Stimulated activated CD8-positive, alpha-beta memory T cell treated with anti-CD3 and anti-CD28 coated beads, Interleukin-15, amount 100 ng/mL, for 24 hours (primary cell): ENCODE results near the gene FOLR2.
"Not testable (repeated sequence)": the region's sequence is repeated elsewhere in the genome, so short reads cannot be mapped to it uniquely, and the experiment has no call there.

Experiments used
- DNase-seq: peaks from one replicate; pipeline ENCODE4 v3.0.0-alpha.2; 2020; ENCODE audit warnings: low read depth

FOLR2 gene

GRCh38 chr11:72242141-72242540 lies 25.5 kb downstream of the FOLR2 start:
- no peak for DNase-seq

GRCh38 chr11:72243173-72244059 lies 26.8 kb downstream of the FOLR2 start:
- no peak for DNase-seq

- DNase-seq, result no peak
These were observed 27.4 kb downstream of the FOLR2 start, which contains the start of gene PHOX2A for GRCh38 chr11:72244060-72244360. PHOX2A (minus strand) TSS chr11:72244176; CDS start chr11:72244004, 172 bp downstream.

GRCh38 chr11:72244361-72245262 lies 28.0 kb downstream of the FOLR2 start:
- no peak for DNase-seq

GRCh38 chr11:72245263-72245816 lies 28.7 kb downstream of the FOLR2 start:
- DNase-seq, result no peak

GRCh38 chr11:72247584-72247983 lies 31.0 kb downstream of the FOLR2 start:
- DNase-seq, result no peak

GRCh38 chr11:72249961-72250360 lies 33.4 kb downstream of the FOLR2 start:
- DNase-seq, result no peak

- DNase-seq, result no peak
These were observed 34.3 kb downstream of the FOLR2 start for GRCh38 chr11:72250661-72251464.

GRCh38 chr11:72251614-72252013 lies 35.0 kb downstream of the FOLR2 start:
- no peak for DNase-seq

- DNase-seq, result no peak
These were observed 36.8 kb downstream of the FOLR2 start for GRCh38 chr11:72253392-72253791.

- no peak for DNase-seq
These were observed 37.9 kb downstream of the FOLR2 start for GRCh38 chr11:72254299-72254993.

- DNase-seq, result no peak
These were observed 41.0 kb downstream of the FOLR2 start for GRCh38 chr11:72257570-72257969.

- no peak for DNase-seq
These were observed 42.9 kb downstream of the FOLR2 start for GRCh38 chr11:72259490-72259889.

- DNase-seq, result no peak
These were observed 44.0 kb downstream of the FOLR2 start for GRCh38 chr11:72260574-72260973.

GRCh38 chr11:72263361-72263760 lies 46.8 kb downstream of the FOLR2 start:
- DNase-seq, result no peak

- DNase-seq, result no peak
These were observed 49.4 kb downstream of the FOLR2 start for GRCh38 chr11:72265951-72266350.

GRCh38 chr11:72266960-72267359 lies 50.4 kb downstream of the FOLR2 start:
- not testable (repeated sequence) for DNase-seq

- no peak for DNase-seq
These were observed 51.5 kb downstream of the FOLR2 start for GRCh38 chr11:72267956-72268617.
